H1 (cell line): ENCODE results near the gene TKFC. TPM values are rescaled to one million over a fixed set of nuclear protein-coding genes. Genes with fewer than 3 reads are reported as not detected.

ENCODE experiments used
- CBX8 ChIP-seq: fragments of 300-800, 300-1000 bp; sonication (generic); IDR thresholded peaks from 2 replicates; pipeline ENCODE4 v1.7.1; 2016; ENCODE audit warnings: low read depth, low read length, borderline replicate concordance
- CREB1 ChIP-seq: IDR thresholded peaks from 2 replicates; pipeline ENCODE4 v1.6.1; 2012; ENCODE audit warnings: inconsistent platforms
- HDAC2 ChIP-seq, 2 experiments: fragments of 300-600 bp in 1 of 2; sonication (generic) in 1 of 2; IDR thresholded peaks; 2 replicates each; pipeline ENCODE4 v1.6.1; 2011 to 2012; ENCODE audit warnings: low read depth in 2 of 2, low read length in 2 of 2, mild to moderate bottlenecking in 2 of 2, moderate library complexity in 2 of 2, borderline replicate concordance in 1 of 2, inconsistent platforms in 1 of 2
- POU5F1 ChIP-seq: IDR thresholded peaks from 2 replicates; pipeline ENCODE4 v1.6.1; 2011; ENCODE audit warnings: low read depth, mild to moderate bottlenecking, low read length, moderate library complexity
- RXRA ChIP-seq: IDR thresholded peaks from 2 replicates; pipeline ENCODE4 v1.6.1; 2011; ENCODE audit warnings: low read depth, mild to moderate bottlenecking, low read length, moderate library complexity; ENCODE audit not compliant: insufficient read depth
- TAF1 ChIP-seq: IDR thresholded peaks from 2 replicates; pipeline ENCODE4 v1.6.1; 2011; ENCODE audit warnings: mild to moderate bottlenecking, low read depth, low read length
- polyA plus RNA-seq, 7 experiments: library from polyadenylated mRNA; depleted of rRNA in 3 of 7; stranded (reverse) in 5 of 7; unstranded in 2 of 7; fragments of >200 nt in 5 of 7; fragments of 200-250 nt in 2 of 7; gene quantifications; 1 replicate in 5 of 7; 2 replicates in 1 of 7; 4 replicates in 1 of 7; pipeline versions ENCODE4 v1.2.1 to v1.2.3, GENCODE V29; 2011 to 2013; ENCODE audit warnings: missing spikeins in 2 of 7, mixed read lengths in 2 of 7
- total RNA-seq: library from RNA; stranded (reverse); fragmentation: NEBNext Ultra II Directional; extraction: Animal tissue kit (Norgen Biotek cat#: 25700); gene quantifications from 2 replicates; pipeline ENCODE4 v1.2.1, GENCODE V29; 2021

Gene TKFC
- total and polyA plus RNA-seq, 2 of the 8 experiments (the other 6 are each of a cell fraction or from before 2014, with no cell fraction given), result 53.5 to 55.0 TPM

DNA sequence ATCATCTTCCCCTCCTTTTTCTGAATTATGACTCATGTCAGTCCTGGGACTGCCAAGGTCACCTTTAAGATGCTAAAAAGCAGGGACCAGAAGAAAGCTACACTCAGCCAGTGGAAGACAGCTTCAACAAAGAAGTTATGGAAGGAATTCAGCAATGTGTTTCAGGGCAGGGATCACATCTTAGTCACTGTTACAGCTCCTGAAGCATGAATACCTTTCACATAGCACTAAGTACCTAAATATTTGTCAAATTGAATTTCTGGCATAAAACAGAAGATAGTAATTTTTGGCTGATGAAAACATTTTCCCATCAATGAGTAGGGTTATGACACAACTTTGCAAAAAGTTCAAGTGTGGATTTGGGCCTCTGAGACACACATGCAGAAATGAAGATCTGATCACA lies 5.4 kb upstream of the TKFC start (continued):
- TF ChIP-seq CBX8, result no peak
- no peak for TF ChIP-seq TAF1
- no peak for TF ChIP-seq CREB1
- TF ChIP-seq RXRA, result no peak
- TF ChIP-seq HDAC2 (IDR thresholded peaks at IDR 0.05; ENCODE audit: borderline replicate concordance in 1 of 2, low read depth in 2 of 2, low read length in 2 of 2), result no peak
- TF ChIP-seq POU5F1, result no peak
